ENCODE results near the gene XIST.

DNA sequence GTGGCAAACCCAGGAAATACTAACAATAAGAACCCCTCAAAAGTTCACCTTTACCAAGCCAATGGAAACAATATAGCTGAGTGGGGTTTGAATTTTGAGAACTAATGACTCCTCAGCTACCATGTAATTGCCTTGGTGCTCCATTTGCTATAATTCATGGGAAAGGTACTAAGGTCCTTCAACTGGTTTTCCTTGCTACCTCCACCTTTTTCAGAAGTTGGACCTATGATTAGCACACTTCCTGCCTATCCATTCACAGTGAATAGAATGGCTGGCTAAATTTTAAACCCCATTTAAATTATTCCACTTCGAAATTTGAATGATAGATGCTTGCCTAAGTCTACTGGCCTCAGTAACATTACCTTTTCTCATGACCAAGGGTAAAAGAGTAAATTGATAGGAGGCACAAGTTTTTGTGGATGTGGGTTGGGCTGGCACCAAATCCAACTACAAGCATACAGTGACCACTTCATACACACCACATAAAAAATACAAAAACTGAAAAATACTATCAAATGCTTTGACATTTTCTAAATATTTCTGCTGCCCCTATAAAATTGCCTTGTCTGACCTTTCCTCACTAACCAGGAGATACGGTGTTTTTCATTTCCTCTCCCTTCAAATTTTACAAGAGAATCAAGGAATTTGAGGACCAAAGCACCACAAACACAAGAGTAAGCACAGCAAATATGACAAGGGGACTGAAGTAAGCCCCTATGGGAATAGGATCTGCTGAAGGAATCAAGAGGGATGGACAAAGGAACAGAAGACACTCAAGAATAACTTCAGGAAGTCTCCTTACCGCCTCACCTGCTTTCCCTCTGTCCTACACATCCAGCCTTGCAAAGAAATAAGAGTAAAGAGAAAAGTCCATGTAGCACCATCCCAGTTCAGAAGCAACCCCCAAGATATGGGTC is 34.1 kb downstream of the XIST start:
- TF ChIP-seq, protein P1, sequence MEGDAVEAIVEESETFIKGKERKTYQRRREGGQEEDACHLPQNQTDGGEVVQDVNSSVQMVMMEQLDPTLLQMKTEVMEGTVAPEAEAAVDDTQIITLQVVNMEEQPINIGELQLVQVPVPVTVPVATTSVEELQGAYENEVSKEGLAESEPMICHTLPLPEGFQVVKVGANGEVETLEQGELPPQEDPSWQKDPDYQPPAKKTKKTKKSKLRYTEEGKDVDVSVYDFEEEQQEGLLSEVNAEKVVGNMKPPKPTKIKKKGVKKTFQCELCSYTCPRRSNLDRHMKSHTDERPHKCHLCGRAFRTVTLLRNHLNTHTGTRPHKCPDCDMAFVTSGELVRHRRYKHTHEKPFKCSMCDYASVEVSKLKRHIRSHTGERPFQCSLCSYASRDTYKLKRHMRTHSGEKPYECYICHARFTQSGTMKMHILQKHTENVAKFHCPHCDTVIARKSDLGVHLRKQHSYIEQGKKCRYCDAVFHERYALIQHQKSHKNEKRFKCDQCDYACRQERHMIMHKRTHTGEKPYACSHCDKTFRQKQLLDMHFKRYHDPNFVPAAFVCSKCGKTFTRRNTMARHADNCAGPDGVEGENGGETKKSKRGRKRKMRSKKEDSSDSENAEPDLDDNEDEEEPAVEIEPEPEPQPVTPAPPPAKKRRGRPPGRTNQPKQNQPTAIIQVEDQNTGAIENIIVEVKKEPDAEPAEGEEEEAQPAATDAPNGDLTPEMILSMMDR (conservative IDR thresholded peaks at IDR 0.05): no peak
- no peak for TF ChIP-seq ZFX (IDR thresholded peaks at IDR 0.05)

Measured in C4-2B (cell line).